Measurements from ENCODE around the gene STK39.

DNA sequence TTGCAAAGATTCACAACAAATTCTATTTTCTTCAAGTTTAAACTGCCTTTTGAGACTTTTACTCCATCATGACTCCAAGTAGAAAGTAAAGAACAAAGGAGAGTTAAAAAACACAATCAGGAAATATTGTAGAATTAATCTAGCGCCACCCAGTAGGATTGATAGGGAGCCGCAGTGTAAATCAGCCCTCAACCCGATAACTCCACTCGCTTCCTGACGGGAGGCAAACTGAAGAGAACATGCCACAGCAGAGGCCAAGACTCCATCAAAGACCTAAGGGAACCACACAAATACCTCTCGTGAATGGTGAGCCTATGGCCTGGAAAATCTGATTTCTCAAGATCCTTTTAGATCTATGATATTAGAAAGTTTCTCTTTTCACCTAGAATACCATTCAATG is 319.0 kb downstream of the STK39 start:
- TF ChIP-seq, protein P1, sequence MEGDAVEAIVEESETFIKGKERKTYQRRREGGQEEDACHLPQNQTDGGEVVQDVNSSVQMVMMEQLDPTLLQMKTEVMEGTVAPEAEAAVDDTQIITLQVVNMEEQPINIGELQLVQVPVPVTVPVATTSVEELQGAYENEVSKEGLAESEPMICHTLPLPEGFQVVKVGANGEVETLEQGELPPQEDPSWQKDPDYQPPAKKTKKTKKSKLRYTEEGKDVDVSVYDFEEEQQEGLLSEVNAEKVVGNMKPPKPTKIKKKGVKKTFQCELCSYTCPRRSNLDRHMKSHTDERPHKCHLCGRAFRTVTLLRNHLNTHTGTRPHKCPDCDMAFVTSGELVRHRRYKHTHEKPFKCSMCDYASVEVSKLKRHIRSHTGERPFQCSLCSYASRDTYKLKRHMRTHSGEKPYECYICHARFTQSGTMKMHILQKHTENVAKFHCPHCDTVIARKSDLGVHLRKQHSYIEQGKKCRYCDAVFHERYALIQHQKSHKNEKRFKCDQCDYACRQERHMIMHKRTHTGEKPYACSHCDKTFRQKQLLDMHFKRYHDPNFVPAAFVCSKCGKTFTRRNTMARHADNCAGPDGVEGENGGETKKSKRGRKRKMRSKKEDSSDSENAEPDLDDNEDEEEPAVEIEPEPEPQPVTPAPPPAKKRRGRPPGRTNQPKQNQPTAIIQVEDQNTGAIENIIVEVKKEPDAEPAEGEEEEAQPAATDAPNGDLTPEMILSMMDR (IDR thresholded peaks at IDR 0.05): no peak
- TF ChIP-seq JUN (IDR thresholded peaks at IDR 0.05) (no peak), POLR2AphosphoS2 (conservative IDR thresholded peaks at IDR 0.05; ENCODE audit: low read length) (no peak), SMC3 (IDR thresholded peaks at IDR 0.05) (no peak), RFX5 (IDR thresholded peaks at IDR 0.05) (no peak)
- TF ChIP-seq, protein P2, sequence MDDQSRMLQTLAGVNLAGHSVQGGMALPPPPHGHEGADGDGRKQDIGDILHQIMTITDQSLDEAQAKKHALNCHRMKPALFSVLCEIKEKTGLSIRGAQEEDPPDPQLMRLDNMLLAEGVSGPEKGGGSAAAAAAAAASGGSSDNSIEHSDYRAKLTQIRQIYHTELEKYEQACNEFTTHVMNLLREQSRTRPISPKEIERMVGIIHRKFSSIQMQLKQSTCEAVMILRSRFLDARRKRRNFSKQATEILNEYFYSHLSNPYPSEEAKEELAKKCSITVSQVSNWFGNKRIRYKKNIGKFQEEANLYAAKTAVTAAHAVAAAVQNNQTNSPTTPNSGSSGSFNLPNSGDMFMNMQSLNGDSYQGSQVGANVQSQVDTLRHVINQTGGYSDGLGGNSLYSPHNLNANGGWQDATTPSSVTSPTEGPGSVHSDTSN (IDR thresholded peaks at IDR 0.05): no peak
- TF ChIP-seq, protein P3, sequence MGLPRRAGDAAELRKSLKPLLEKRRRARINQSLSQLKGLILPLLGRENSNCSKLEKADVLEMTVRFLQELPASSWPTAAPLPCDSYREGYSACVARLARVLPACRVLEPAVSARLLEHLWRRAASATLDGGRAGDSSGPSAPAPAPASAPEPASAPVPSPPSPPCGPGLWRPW (IDR thresholded peaks at IDR 0.05): no peak

Measured in A549 (cell line).